COLO829 (cell line): Measurements from ENCODE around the gene ZNF546.

ENCODE experiments used
- DNase-seq: peaks from one replicate; pipeline ENCODE4 v3.0.0; 2012; ENCODE audit warnings: low spot score

Gene ZNF546

GRCh38 chr19:40055832-40056504, 59.1 kb downstream of the ZNF546 start, which contains the start of gene ZNF780B:
Gene ZNF780B (minus strand): TSS chr19:40056231. CDS start chr19:40050332, 5,899 bp downstream.
- peak; percentile 53 for DNase-seq

- DNase-seq, result no peak
Measured at GRCh38 chr19:40056505-40056904, 59.6 kb downstream of the ZNF546 start.

DNA sequence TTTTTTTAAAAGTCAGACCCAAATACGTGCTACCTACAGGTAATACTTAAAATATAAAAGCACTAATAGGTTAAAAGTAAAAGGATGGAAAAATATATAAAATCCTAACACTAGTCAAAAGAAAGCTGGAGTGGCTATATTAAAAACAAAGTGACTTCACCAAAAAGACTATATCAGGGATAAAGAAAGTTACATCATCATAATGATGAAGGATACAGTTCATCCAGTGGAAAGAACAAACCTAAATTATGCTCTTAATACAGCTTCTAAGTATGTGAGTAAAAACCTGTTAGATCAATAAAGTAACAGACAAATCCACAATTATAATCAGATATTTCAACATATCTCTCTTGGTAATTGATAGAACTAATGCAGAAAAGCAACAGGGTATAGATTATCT, 60.3 kb downstream of the ZNF546 start:
- DNase-seq, result no peak

DNA sequence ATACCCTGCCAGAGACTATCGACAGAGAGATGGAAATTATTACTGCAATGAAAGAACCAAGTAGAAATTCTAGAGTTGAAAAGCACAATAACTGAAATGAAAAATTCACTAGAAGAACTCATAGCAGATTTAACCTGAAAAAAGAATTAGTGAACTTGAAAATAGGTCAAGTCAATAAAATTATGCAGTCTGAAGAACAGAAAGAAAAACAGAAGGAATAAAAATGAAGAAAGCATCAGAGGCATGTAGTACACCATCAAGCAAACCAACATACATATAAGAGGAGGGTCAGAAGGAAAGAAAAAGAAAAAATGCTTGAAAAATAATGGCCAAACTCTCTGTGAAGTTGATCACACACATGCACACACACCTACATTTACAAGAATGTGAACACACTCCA, 62.8 kb downstream of the ZNF546 start:
- no peak for DNase-seq

GRCh38 chr19:40070058-40070457, 73.2 kb downstream of the ZNF546 start:
- DNase-seq, result no peak
